ENCODE data around the gene H3-3A.

DNA sequence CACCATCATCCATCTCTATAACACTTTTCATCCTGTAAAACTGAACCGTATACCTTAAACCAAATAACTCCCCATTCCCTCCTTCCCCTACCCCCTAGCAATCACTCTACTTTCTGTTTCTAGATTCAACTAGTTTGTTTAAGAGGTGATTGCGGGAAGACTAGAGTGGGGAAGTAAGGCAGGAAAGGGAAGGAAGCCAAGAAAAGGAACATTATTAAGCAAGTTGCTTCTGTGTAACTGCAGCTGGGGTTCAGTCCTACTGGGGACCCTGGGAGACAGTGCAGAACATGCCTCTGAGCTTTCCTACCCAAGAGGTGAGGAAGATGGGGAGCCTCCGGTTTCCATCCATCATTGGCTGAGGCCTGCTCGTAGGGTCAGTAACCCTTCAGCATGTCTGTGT is 28.9 kb upstream of the H3-3A start:
- TF ChIP-seq, protein P1, sequence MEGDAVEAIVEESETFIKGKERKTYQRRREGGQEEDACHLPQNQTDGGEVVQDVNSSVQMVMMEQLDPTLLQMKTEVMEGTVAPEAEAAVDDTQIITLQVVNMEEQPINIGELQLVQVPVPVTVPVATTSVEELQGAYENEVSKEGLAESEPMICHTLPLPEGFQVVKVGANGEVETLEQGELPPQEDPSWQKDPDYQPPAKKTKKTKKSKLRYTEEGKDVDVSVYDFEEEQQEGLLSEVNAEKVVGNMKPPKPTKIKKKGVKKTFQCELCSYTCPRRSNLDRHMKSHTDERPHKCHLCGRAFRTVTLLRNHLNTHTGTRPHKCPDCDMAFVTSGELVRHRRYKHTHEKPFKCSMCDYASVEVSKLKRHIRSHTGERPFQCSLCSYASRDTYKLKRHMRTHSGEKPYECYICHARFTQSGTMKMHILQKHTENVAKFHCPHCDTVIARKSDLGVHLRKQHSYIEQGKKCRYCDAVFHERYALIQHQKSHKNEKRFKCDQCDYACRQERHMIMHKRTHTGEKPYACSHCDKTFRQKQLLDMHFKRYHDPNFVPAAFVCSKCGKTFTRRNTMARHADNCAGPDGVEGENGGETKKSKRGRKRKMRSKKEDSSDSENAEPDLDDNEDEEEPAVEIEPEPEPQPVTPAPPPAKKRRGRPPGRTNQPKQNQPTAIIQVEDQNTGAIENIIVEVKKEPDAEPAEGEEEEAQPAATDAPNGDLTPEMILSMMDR (IDR thresholded peaks at IDR 0.05; ENCODE audit: low read depth, low read length): no peak
- TF ChIP-seq EZH2phosphoT487 (IDR thresholded peaks at IDR 0.05; ENCODE audit: low read depth): no peak

All from OCI-LY3 (cell line).